HL-60/S4 treated with retinoic acid at 250 ng/mL for 4 days and 3 days (cell line): ENCODE measurements around the gene SLC6A19.

Experiments used
- in situ Hi-C: fragments of 300-500 bp; cut with MboI; formaldehyde crosslinking; loops from 2 replicates; pipeline ENCODE4 v1.7.0; 2022; ENCODE audit warnings: low sequenced_read_pairs

Gene SLC6A19

GRCh38 chr5:1190278-1190677, 11.1 kb upstream of the SLC6A19 start:
- in situ Hi-C loops: no loop called here

- in situ Hi-C loops: no loop called here
Measured at GRCh38 chr5:1190837-1191239, 10.6 kb upstream of the SLC6A19 start.

- in situ Hi-C loops: no loop called here
Measured at GRCh38 chr5:1192971-1193590, 8.3 kb upstream of the SLC6A19 start.

- in situ Hi-C loops: no loop called here
Measured at GRCh38 chr5:1193591-1193985, 7.8 kb upstream of the SLC6A19 start.

- in situ Hi-C loops: no loop called here
Measured at GRCh38 chr5:1194378-1194777, 7.0 kb upstream of the SLC6A19 start.

- in situ Hi-C loops: no loop called here
Measured at GRCh38 chr5:1195439-1195838, 6.0 kb upstream of the SLC6A19 start.

- in situ Hi-C loops: no loop called here
Measured at GRCh38 chr5:1195916-1196315, 5.5 kb upstream of the SLC6A19 start.

- in situ Hi-C loops: no loop called here
Measured at GRCh38 chr5:1196562-1196961, 4.8 kb upstream of the SLC6A19 start.

GRCh38 chr5:1197876-1198666, 3.3 kb upstream of the SLC6A19 start:
- in situ Hi-C loops: no loop called here

GRCh38 chr5:1199340-1199648, 2.1 kb upstream of the SLC6A19 start:
- in situ Hi-C loops: no loop called here

GRCh38 chr5:1199649-1200494, 1.5 kb upstream of the SLC6A19 start:
- in situ Hi-C loops: no loop called here

- in situ Hi-C loops: no loop called here
Measured at GRCh38 chr5:1200495-1201326, 684 bp upstream of the SLC6A19 start.

- in situ Hi-C loops: no loop called here
Measured at GRCh38 chr5:1202026-1202797, 817 bp downstream of the SLC6A19 start.

- in situ Hi-C loops: no loop called here
Measured at GRCh38 chr5:1202798-1203185, 1.4 kb downstream of the SLC6A19 start.

- in situ Hi-C loops: no loop called here
Measured at GRCh38 chr5:1203311-1203967, 2.0 kb downstream of the SLC6A19 start.

GRCh38 chr5:1203968-1204692, 2.7 kb downstream of the SLC6A19 start:
- in situ Hi-C loops: no loop called here

- in situ Hi-C loops: no loop called here
Measured at GRCh38 chr5:1204693-1205242, 3.4 kb downstream of the SLC6A19 start.

- in situ Hi-C loops: no loop called here
Measured at GRCh38 chr5:1205255-1206180, 4.1 kb downstream of the SLC6A19 start.
